Ascending aorta (tissue), 2 donors: ENCODE results near the gene LSS. TPM values are rescaled to one million over a fixed set of nuclear protein-coding genes. Genes with fewer than 3 reads are reported as not detected.

Experiments
- DNase-seq, 2 donors: peaks; one replicate each; pipeline ENCODE4 v3.0.0-alpha.2; 2019; ENCODE audit warnings: low spot score in 2 of 2
- H3K27ac ChIP-seq, 2 donors: fragments of 200-600 bp; sonication (generic); one replicate each; pipeline ENCODE4 v1.5.1; 2016 to 2017; ENCODE audit warnings: mild to moderate bottlenecking in 1 of 2
- H3K27me3 ChIP-seq: fragments of 200-600 bp; sonication (generic); one replicate; pipeline ENCODE4 v1.5.1; 2017
- H3K36me3 ChIP-seq, 2 donors: fragments of 200-600 bp; sonication (generic); one replicate each; pipeline ENCODE4 v1.5.1; 2016
- H3K4me1 ChIP-seq, 2 donors: fragments of 200-600 bp; sonication (generic); one replicate each; pipeline ENCODE4 v1.5.1; 2016 to 2017; ENCODE audit warnings: mild to moderate bottlenecking in 1 of 2
- H3K4me3 ChIP-seq, 2 donors: fragments of 200-600 bp; sonication (generic); one replicate each; pipeline ENCODE4 v1.5.1; 2016 to 2017; ENCODE audit warnings: mild to moderate bottlenecking in 1 of 2
- H3K9me3 ChIP-seq, 2 donors: fragments of 200-600 bp; sonication (generic); one replicate each; pipeline ENCODE4 v1.5.1; 2016
- CTCF ChIP-seq, 3 experiments: fragments of 200-600 bp in 2 of 3; fragments of 450-650 bp in 1 of 3; sonication (generic) in 2 of 3; IDR thresholded peaks; one replicate each; pipeline ENCODE4 v1.5.1; 2016 to 2019; ENCODE audit warnings: antibody characterized with exemption in 3 of 3, mild to moderate bottlenecking in 1 of 3, moderate library complexity in 1 of 3
- intact Hi-C: fragments of 100-400 bp; cut with DNase I; formaldehyde crosslinking; loops from one replicate; pipeline ENCODE4 v1.15.1; 2023
- total RNA-seq: library from RNA; depleted of rRNA; stranded (reverse); fragments of >200 nt; gene quantifications from one replicate; pipeline ENCODE4 v1.1.0, GENCODE V29; 2016

The LSS gene
- total RNA-seq, 1 donor from 2014 or later: 49.4 TPM

DNA sequence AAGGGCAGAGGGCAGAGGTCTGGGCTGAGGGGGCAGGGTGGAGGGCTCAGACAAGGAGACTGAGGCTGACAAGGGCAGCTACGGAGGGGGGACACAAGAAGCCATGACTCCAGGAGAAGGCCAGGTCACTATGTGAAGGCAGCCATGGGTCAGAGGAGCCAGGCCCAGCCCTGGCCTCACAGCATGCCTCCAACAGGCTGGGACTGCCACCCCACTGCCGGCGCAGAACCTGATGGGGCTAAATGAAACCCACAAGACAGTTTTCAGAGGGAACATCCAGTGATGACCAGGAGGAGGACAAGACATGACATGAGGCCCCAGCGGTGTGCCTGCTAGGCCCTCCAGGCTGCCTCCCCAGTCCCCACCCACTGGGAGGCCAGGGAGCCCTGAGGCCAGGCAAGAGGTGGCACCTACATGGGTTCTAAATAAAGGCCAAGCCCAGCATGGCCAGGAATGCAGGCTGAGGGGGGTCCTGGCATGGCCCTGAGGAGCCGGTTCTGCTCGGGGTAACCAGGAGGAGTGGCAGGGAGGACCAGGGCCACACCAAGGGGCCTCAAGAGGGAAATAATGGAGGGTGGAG lies 27.3 kb upstream of the LSS start:
- Histone ChIP-seq H3K36me3 (peaks cover 85 to 96% of the 10 kb centered on the region in 2 donors), H3K27me3 (no peaks in the 10 kb centered on the region), H3K4me1 (no peaks in the 10 kb centered on the region), H3K27ac (no peak overlapping the region), H3K9me3 (no peaks in the 10 kb centered on the region), H3K4me3 (no peak overlapping the region)
- intact Hi-C loops: no loop called here
- TF ChIP-seq CTCF (IDR thresholded peaks at IDR 0.05): no peak
- DNase-seq: no peak

- H3K27ac ChIP-seq: no peak overlapping the region
- H3K27me3 ChIP-seq: no peaks in the 10 kb centered on the region
- no peaks in the 10 kb centered on the region for H3K4me1 ChIP-seq
- H3K36me3 ChIP-seq: peaks cover 83 to 96% of the 10 kb centered on the region in 2 donors
- no peak for DNase-seq
- TF ChIP-seq CTCF (IDR thresholded peaks at IDR 0.05): no peak
- intact Hi-C loops: no loop called here
- no peaks in the 10 kb centered on the region for H3K9me3 ChIP-seq
- H3K4me3 ChIP-seq: no peak overlapping the region
These were observed 26.6 kb upstream of the LSS start for GRCh38 chr21:46255166-46255565.

DNA sequence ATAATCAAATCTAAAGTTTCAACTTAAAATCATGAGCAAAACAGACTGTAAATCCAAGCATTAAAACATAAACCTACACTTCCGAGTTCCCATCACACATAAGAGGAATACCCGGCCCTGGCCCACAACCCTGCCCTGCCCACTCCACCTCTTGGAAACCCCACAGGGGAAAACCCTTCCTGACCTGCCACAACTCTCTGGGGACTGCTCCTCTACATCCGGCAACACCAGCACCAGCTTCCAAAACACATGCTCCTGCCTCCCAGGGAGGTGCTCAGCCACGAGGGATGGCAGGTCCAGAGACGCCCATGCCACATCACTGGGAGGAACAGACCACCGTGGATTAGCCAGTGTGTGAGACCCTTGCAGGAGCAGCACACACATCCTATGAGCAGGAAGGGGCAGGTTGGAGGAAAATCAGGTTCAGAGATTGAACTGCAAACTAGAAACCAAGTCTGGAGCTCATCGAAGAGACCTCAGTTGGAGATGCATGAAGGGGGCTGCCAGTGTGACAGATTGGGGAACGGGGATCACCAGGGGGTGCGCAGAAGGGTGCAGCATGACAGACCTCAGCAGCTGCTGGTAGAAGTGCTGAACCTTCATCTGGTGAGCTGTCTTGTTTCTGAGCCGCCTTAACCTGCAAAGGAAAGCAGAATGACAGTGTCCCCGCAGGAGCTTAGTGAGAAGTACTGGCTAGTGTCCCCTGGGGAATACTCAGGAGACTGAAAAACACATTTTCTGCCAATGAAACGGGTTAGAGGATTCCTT lies 25.8 kb upstream of the LSS start:
- no peak for TF ChIP-seq CTCF (IDR thresholded peaks at IDR 0.05)
- H3K36me3 ChIP-seq: peaks cover 78 to 96% of the 10 kb centered on the region in 2 donors

GRCh38 chr21:46253610-46254124 lies 25.1 kb upstream of the LSS start:
- TF ChIP-seq CTCF (IDR thresholded peaks at IDR 0.05): no peak
- no peak for DNase-seq
- no peak overlapping the region for H3K27ac ChIP-seq
- peaks cover 71 to 92% of the 10 kb centered on the region in 2 donors for H3K36me3 ChIP-seq
- H3K4me3 ChIP-seq: no peak overlapping the region
- no peaks in the 10 kb centered on the region for H3K9me3 ChIP-seq
- intact Hi-C loops: no loop called here
- H3K27me3 ChIP-seq: no peaks in the 10 kb centered on the region
- no peaks in the 10 kb centered on the region for H3K4me1 ChIP-seq

More for the DNA sequence above, 25.8 kb upstream of the LSS start:
- DNase-seq: no peak
- Histone ChIP-seq H3K4me3 (no peak overlapping the region), H3K27ac (no peak overlapping the region), H3K4me1 (no peaks in the 10 kb centered on the region), H3K27me3 (no peaks in the 10 kb centered on the region), H3K9me3 (no peaks in the 10 kb centered on the region)
- intact Hi-C loops: no loop called here

- H3K36me3 ChIP-seq: peaks cover 69 to 90% of the 10 kb centered on the region in 2 donors
- intact Hi-C loops: no loop called here
- TF ChIP-seq CTCF (IDR thresholded peaks at IDR 0.05): no peak
- no peaks in the 10 kb centered on the region for H3K27me3 ChIP-seq
- H3K27ac ChIP-seq: no peak overlapping the region
- no peaks in the 10 kb centered on the region for H3K4me1 ChIP-seq
- H3K4me3 ChIP-seq: no peak overlapping the region
- no peaks in the 10 kb centered on the region for H3K9me3 ChIP-seq
- DNase-seq: no peak
These were observed 24.3 kb upstream of the LSS start for GRCh38 chr21:46252840-46253239.
